ENCODE data around the gene CENPX. TPM values are rescaled to one million over a fixed set of nuclear protein-coding genes. Genes with fewer than 3 reads are reported as not detected.

CENPX gene
- total and polyA plus RNA-seq, 2 of the 13 experiments (the other 11 are each of a cell fraction or from before 2014, with no cell fraction given), result 92.7 to 170 TPM

DNA sequence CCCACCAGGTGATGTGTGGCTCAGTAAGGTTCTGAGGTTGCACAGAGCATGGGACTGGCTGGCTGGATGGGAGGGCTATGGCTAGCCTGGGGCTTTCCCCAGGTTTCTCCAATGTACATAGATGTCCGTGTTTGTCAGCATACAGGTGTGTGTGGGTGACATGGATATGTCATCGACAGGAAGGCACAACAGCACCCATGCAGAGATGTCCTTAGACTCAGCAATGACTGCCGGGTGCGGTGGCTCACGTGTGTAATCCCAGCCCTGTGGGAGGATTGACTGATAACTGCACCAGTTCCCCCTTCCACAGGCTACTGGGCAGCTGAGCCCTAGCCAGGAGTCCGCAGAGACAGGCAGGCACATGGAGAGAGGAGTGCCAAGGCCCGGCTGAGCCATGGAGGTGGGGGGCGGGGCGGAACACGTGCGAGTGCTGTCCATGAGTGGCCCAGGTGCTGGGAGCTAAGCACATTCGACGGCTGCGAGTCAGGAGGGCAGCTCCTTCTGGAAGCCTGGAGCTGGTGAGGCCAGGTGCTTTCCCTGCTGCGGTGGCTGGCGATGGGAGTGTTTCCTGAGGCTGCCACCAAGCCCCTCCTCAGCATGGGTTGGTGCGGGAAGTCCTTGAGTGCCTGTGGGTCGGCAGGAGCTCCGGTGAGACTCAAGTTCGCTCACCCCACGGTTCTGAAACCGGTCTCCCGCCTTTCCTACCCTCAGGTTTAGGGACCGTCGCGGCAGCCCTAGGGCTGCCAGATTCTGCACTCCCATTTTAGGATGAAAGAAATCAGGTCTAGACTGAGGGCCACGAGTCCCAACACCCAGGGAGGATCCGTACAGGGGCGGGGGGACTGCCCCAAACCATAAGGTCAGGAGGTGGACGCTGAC, 46.1 kb downstream of the CENPX start (continued):
- peak; percentile 17; the same call in 1 of the 2 replicates for TF ChIP-seq GATAD2A (CRISPR knock-in tag; IDR thresholded peaks at IDR 0.05)
- TF ChIP-seq, protein P1, sequence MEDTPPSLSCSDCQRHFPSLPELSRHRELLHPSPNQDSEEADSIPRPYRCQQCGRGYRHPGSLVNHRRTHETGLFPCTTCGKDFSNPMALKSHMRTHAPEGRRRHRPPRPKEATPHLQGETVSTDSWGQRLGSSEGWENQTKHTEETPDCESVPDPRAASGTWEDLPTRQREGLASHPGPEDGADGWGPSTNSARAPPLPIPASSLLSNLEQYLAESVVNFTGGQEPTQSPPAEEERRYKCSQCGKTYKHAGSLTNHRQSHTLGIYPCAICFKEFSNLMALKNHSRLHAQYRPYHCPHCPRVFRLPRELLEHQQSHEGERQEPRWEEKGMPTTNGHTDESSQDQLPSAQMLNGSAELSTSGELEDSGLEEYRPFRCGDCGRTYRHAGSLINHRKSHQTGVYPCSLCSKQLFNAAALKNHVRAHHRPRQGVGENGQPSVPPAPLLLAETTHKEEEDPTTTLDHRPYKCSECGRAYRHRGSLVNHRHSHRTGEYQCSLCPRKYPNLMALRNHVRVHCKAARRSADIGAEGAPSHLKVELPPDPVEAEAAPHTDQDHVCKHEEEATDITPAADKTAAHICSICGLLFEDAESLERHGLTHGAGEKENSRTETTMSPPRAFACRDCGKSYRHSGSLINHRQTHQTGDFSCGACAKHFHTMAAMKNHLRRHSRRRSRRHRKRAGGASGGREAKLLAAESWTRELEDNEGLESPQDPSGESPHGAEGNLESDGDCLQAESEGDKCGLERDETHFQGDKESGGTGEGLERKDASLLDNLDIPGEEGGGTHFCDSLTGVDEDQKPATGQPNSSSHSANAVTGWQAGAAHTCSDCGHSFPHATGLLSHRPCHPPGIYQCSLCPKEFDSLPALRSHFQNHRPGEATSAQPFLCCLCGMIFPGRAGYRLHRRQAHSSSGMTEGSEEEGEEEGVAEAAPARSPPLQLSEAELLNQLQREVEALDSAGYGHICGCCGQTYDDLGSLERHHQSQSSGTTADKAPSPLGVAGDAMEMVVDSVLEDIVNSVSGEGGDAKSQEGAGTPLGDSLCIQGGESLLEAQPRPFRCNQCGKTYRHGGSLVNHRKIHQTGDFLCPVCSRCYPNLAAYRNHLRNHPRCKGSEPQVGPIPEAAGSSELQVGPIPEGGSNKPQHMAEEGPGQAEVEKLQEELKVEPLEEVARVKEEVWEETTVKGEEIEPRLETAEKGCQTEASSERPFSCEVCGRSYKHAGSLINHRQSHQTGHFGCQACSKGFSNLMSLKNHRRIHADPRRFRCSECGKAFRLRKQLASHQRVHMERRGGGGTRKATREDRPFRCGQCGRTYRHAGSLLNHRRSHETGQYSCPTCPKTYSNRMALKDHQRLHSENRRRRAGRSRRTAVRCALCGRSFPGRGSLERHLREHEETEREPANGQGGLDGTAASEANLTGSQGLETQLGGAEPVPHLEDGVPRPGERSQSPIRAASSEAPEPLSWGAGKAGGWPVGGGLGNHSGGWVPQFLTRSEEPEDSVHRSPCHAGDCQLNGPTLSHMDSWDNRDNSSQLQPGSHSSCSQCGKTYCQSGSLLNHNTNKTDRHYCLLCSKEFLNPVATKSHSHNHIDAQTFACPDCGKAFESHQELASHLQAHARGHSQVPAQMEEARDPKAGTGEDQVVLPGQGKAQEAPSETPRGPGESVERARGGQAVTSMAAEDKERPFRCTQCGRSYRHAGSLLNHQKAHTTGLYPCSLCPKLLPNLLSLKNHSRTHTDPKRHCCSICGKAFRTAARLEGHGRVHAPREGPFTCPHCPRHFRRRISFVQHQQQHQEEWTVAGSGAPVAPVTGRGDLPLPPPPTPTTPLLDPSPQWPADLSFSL (CRISPR knock-in tag; IDR thresholded peaks at IDR 0.05), result no peak
- no peak; the same call in 1 of the 2 replicates for TF ChIP-seq AHR (CRISPR knock-in tag; IDR thresholded peaks at IDR 0.05)
- peak; percentile 4 for TF ChIP-seq HNRNPK (IDR thresholded peaks at IDR 0.05; ENCODE audit: low read depth, low read length, poor library complexity, severe bottlenecking)
- no peak for TF ChIP-seq RFXANK (CRISPR knock-in tag; IDR thresholded peaks at IDR 0.05)
- TF ChIP-seq TCF7 (IDR thresholded peaks at IDR 0.05; ENCODE audit: low read depth), result no peak
- peak; percentile 42; the same call in 1 of the 2 replicates for TF ChIP-seq HIVEP1 (CRISPR knock-in tag; IDR thresholded peaks at IDR 0.05)
- no peak for TF ChIP-seq ZNF839 (CRISPR knock-in tag; IDR thresholded peaks at IDR 0.05; ENCODE audit: borderline replicate concordance)
- 0 out of 2 replicates have a peak, but pooled peaks have one; percentile 14 for TF ChIP-seq POLR2AphosphoS2 (IDR thresholded peaks at IDR 0.05; ENCODE audit: low read depth, low read length)
- TF ChIP-seq PHF21A (CRISPR knock-in tag; IDR thresholded peaks at IDR 0.05), result 0 out of 2 replicates have a peak, but pooled peaks have one; percentile 1
- no peak for TF ChIP-seq PHF8 (CRISPR knock-in tag; IDR thresholded peaks at IDR 0.05)
- TF ChIP-seq, protein P2, sequence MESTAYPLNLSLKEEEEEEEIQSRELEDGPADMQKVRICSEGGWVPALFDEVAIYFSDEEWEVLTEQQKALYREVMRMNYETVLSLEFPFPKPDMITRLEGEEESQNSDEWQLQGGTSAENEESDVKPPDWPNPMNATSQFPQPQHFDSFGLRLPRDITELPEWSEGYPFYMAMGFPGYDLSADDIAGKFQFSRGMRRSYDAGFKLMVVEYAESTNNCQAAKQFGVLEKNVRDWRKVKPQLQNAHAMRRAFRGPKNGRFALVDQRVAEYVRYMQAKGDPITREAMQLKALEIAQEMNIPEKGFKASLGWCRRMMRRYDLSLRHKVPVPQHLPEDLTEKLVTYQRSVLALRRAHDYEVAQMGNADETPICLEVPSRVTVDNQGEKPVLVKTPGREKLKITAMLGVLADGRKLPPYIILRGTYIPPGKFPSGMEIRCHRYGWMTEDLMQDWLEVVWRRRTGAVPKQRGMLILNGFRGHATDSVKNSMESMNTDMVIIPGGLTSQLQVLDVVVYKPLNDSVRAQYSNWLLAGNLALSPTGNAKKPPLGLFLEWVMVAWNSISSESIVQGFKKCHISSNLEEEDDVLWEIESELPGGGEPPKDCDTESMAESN (CRISPR knock-in tag; conservative IDR thresholded peaks at IDR 0.05), result no peak
- TF ChIP-seq MIXL1 (CRISPR knock-in tag; IDR thresholded peaks at IDR 0.05), result no peak
- no peak for TF ChIP-seq ARNT (IDR thresholded peaks at IDR 0.05)
- no peak for TF ChIP-seq PTBP1 (IDR thresholded peaks at IDR 0.05; ENCODE audit: low read depth, low read length, poor library complexity, severe bottlenecking)
- peak; percentile 44; the same call in 1 of the 2 replicates for TF ChIP-seq FOSL2 (CRISPR knock-in tag; IDR thresholded peaks at IDR 0.05)
- TF ChIP-seq, protein P3, sequence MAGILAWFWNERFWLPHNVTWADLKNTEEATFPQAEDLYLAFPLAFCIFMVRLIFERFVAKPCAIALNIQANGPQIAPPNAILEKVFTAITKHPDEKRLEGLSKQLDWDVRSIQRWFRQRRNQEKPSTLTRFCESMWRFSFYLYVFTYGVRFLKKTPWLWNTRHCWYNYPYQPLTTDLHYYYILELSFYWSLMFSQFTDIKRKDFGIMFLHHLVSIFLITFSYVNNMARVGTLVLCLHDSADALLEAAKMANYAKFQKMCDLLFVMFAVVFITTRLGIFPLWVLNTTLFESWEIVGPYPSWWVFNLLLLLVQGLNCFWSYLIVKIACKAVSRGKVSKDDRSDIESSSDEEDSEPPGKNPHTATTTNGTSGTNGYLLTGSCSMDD (CRISPR knock-in tag; IDR thresholded peaks at IDR 0.05), result no peak
- no peak for TF ChIP-seq RELA (CRISPR knock-in tag; IDR thresholded peaks at IDR 0.05)
- 0 out of 2 replicates have a peak, but pooled peaks have one; percentile 24 for TF ChIP-seq ZNF891 (CRISPR knock-in tag; IDR thresholded peaks at IDR 0.05)
- no peak for TF ChIP-seq HDAC6 (IDR thresholded peaks at IDR 0.05; ENCODE audit: low read depth, low read length)
- peak; percentile 57; the same call in 1 of the 2 replicates for TF ChIP-seq CREBL2 (CRISPR knock-in tag; IDR thresholded peaks at IDR 0.05; ENCODE audit: borderline replicate concordance)
- TF ChIP-seq MIER3 (CRISPR knock-in tag; IDR thresholded peaks at IDR 0.05; ENCODE audit: borderline replicate concordance), result no peak; the same call in 1 of the 2 replicates

Measured in HepG2 (cell line).